Kidney (tissue), 14 donors: ENCODE measurements around the gene HPCAL1. TPM values are rescaled to one million over a fixed set of nuclear protein-coding genes. Genes with fewer than 3 reads are reported as not detected.

Experiments
- DNase-seq, 5 donors: peaks; one replicate each; pipeline ENCODE4 v3.0.0-alpha.2; 2013 to 2020
- FAIRE-seq: peaks from 2 replicates; lab custom pipeline; 2012; peaks lifted over from hg19 to GRCh38; lab: Jason Lieb, UNC
- H3K27ac ChIP-seq, 2 donors: one replicate each; pipeline ENCODE4 v1.7.0; 2013; ENCODE audit warnings: low read depth in 2 of 2, low read length in 2 of 2, inconsistent platforms in 1 of 2
- H3K27me3 ChIP-seq: one replicate; pipeline ENCODE4 v1.7.1; 2013; ENCODE audit warnings: low read length, inconsistent platforms; ENCODE audit not compliant: control insufficient read depth, insufficient read depth
- H3K36me3 ChIP-seq, 3 donors: one replicate each; pipeline versions ENCODE4 v1.7.0 to v1.7.1; 2013; ENCODE audit warnings: low read length in 3 of 3, control low read depth in 1 of 3, inconsistent platforms in 1 of 3; ENCODE audit not compliant: insufficient read depth in 3 of 3, control insufficient read depth in 2 of 3
- H3K4me1 ChIP-seq, 3 donors: one replicate each; pipeline versions ENCODE4 v1.7.0 to v1.7.1; 2013; ENCODE audit warnings: low read length in 3 of 3, inconsistent platforms in 1 of 3, low read depth in 1 of 3; ENCODE audit not compliant: control insufficient read depth in 2 of 3, insufficient read depth in 2 of 3
- H3K4me3 ChIP-seq, 3 donors: one replicate each; pipeline versions ENCODE4 v1.7.0 to v1.8.1; 2013; ENCODE audit warnings: low read length in 3 of 3, control low read depth in 1 of 3, inconsistent platforms in 1 of 3
- H3K9ac ChIP-seq, 3 donors: one replicate each; pipeline versions ENCODE4 v1.7.0 to v1.7.1; 2013; ENCODE audit warnings: low read length in 3 of 3, control low read depth in 1 of 3, inconsistent platforms in 1 of 3
- H3K9me3 ChIP-seq, 3 donors: one replicate each; pipeline versions ENCODE4 v1.7.0 to v1.7.1; 2013; ENCODE audit warnings: low read length in 3 of 3, control low read depth in 1 of 3, inconsistent platforms in 1 of 3; ENCODE audit not compliant: control insufficient read depth in 2 of 3, insufficient read depth in 1 of 3
- CTCF ChIP-seq: IDR thresholded peaks from 3 replicates; pipeline ENCODE4 v1.5.1; 2012; ENCODE audit warnings: mild to moderate bottlenecking, moderate library complexity, borderline replicate concordance; ENCODE audit not compliant: insufficient read depth; ENCODE audit errors: extremely low read depth
- intact Hi-C: fragments of 100-400 bp; cut with DNase I; formaldehyde crosslinking; loops from one replicate; pipeline ENCODE4 v1.11.1; 2022
- polyA plus RNA-seq: library from polyadenylated mRNA; stranded (reverse); fragments of 350-450 nt; fragmentation: Illumina TruSeq; extraction: RNeasy Lipid Tissue Mini Kit (QIAGEN cat#74804); gene quantifications from one replicate; pipeline ENCODE4 v1.2.3, GENCODE V29; 2014; ENCODE audit warnings: low read depth, low replicate concordance; ENCODE audit not compliant: insufficient read depth
- total RNA-seq: library from RNA; stranded (reverse); fragmentation: NEBNext Ultra II Directional; extraction: Animal tissue kit (Norgen Biotek cat#: 25700); gene quantifications from one replicate; pipeline ENCODE4 v1.2.1, GENCODE V29; 2021
- donor health status: control.
- donor health status: control.
- donor health status: control.
- donor health status: control.
- donor health status: control.
- donor health status: DM: yes; HTN: yes; CAD: no.
- donor health status: Normal renal cell carcinoma (clear cell type).

Gene HPCAL1
- total and polyA plus RNA-seq, 2 donors from 2014 or later = 47.3 to 121 TPM

- Histone ChIP-seq H3K9me3 (no peaks in the 10 kb centered on the region), H3K4me3 (no peak overlapping the region), H3K27ac (no peak overlapping the region), H3K9ac (no peak overlapping the region), H3K4me1 (no peaks in the 10 kb centered on the region), H3K36me3 (peaks cover 15 to 56% (median 37%) of the 10 kb centered on the region in 3 donors), H3K27me3 (no peaks in the 10 kb centered on the region)
- TF ChIP-seq CTCF = no peak
- FAIRE-seq = no peak
- DNase-seq = no peak
- intact Hi-C loops = loop anchor here (10.0 kb wide), 1 partner anchor 365 kb away; no protein-coding TSS in a partner anchor
Observed at GRCh38 chr2:10439185-10439879, 136.6 kb downstream of the HPCAL1 start.

GRCh38 chr2:10439971-10440370, 137.3 kb downstream of the HPCAL1 start:
- no peak overlapping the region for H3K4me3 ChIP-seq
- peaks cover 21 to 61% (median 40%) of the 10 kb centered on the region in 3 donors for H3K36me3 ChIP-seq
- H3K9me3 ChIP-seq = no peaks in the 10 kb centered on the region
- H3K4me1 ChIP-seq = peaks cover 0 to 1% (median 0%) of the 10 kb centered on the region in 3 donors
- intact Hi-C loops = loop anchor here (10.0 kb wide), 1 partner anchor 365 kb away; no protein-coding TSS in a partner anchor
- TF ChIP-seq CTCF = no peak
- H3K27ac ChIP-seq = no peak overlapping the region
- DNase-seq (no peak), FAIRE-seq (no peak)
- H3K9ac ChIP-seq = no peak overlapping the region
- no peaks in the 10 kb centered on the region for H3K27me3 ChIP-seq

- H3K27ac ChIP-seq = no peak overlapping the region
- FAIRE-seq = no peak
- peaks cover 0 to 7% (median 0%) of the 10 kb centered on the region in 3 donors for H3K4me1 ChIP-seq
- no peak overlapping the region for H3K9ac ChIP-seq
- H3K4me3 ChIP-seq = no peak overlapping the region
- no peak for DNase-seq
- H3K36me3 ChIP-seq = peaks cover 21 to 61% (median 40%) of the 10 kb centered on the region in 3 donors
- no peaks in the 10 kb centered on the region for H3K27me3 ChIP-seq
- H3K9me3 ChIP-seq = no peaks in the 10 kb centered on the region
- TF ChIP-seq CTCF = no peak
- intact Hi-C loops = no loop called here
Observed at GRCh38 chr2:10440736-10441135, 138.0 kb downstream of the HPCAL1 start.
